H4 (cell line): ENCODE results near the gene PIP5K1A. TPM values are rescaled to one million over a fixed set of nuclear protein-coding genes. Genes with fewer than 3 reads are reported as not detected.
A peak's percentile ranks its signal among the peaks of the same experiment; 100 is the strongest.
"Not testable (repeated sequence)": the region's sequence is repeated elsewhere in the genome, so short reads cannot be mapped to it uniquely, and the experiment has no call there.

Source experiments
- DNase-seq: peaks from one replicate; pipeline ENCODE4 v3.0.0-alpha.2; 2015; ENCODE audit warnings: low spot score
- total RNA-seq: library from RNA; depleted of rRNA; stranded (reverse); fragments of >200 nt; shearing (Covaris generic); gene quantifications from 2 replicates; pipeline ENCODE4 v1.2.3, GENCODE V29; 2014; rRNA removed

Gene PIP5K1A, protein sequence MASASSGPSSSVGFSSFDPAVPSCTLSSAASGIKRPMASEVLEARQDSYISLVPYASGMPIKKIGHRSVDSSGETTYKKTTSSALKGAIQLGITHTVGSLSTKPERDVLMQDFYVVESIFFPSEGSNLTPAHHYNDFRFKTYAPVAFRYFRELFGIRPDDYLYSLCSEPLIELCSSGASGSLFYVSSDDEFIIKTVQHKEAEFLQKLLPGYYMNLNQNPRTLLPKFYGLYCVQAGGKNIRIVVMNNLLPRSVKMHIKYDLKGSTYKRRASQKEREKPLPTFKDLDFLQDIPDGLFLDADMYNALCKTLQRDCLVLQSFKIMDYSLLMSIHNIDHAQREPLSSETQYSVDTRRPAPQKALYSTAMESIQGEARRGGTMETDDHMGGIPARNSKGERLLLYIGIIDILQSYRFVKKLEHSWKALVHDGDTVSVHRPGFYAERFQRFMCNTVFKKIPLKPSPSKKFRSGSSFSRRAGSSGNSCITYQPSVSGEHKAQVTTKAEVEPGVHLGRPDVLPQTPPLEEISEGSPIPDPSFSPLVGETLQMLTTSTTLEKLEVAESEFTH
- 28.2 and 34.0 TPM in 2 replicates for total RNA-seq

DNA sequence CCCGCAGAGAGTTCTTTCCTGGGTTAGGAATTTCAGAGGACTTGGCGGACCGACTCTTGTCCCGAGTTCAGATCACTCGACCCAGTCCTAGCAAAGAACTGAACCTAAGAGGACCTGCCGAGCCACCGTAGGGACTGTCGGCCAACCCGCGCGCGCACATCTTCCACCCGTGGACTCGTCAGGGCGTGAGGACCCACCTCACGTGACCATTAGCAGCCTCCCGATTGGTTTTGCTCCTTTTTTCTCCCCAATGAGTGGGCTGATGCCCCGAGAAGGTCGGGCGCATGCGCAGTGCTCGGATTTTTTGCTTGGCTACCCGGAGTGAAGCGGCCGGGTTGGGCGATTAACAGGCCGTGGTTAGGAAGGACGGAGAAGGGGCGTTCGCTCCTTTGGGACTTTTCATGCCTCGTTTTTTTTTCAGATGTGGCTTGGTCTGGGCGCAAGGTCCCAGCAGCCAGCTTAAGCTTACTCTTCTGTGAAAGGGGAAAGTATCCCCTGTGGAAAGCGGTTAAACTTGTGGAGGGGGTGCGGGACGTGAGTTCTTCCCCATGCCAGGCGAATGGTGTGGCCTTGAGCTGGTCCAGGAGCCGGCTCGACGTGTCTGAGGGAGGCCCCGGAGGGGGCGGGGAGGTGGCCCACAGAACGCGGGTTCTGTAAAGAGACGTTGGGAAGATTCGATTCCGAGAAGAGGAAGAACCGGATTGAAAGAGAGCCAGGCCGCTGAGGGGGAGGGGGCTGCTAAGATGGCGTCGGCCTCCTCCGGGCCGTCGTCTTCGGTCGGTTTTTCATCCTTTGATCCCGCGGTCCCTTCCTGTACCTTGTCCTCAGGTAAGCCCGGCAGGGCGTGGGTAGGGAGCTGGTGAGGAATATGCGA is at the start of gene PIP5K1A:
PIP5K1A (plus strand) TSS at position 299 of the 874 bp plus-strand sequence; CDS start at position 744, 445 bp downstream.
- DNase-seq = peak; percentile 97

DNA sequence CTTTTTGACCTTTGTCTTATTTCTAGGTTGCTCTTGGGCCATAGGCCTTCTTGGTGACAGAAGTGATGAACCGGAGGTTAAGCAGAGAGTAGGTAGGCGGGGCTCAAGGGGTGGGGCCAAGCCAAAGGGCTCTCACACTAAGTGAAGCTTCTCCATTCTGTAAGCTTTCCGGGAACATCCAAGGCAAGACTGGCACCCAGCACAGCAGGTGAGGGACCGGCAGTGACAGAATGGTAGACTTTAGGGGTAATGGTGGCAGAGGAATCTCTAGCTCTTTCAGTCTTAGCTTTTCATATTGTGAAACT is 41.9 kb upstream of the PIP5K1A start, which contains the start of gene TNFAIP8L2:
TNFAIP8L2 (plus strand) TSS at position 135 of the 305 bp plus-strand sequence. CDS start 2,049 bp downstream, outside the sequence.
- DNase-seq = no peak

DNA sequence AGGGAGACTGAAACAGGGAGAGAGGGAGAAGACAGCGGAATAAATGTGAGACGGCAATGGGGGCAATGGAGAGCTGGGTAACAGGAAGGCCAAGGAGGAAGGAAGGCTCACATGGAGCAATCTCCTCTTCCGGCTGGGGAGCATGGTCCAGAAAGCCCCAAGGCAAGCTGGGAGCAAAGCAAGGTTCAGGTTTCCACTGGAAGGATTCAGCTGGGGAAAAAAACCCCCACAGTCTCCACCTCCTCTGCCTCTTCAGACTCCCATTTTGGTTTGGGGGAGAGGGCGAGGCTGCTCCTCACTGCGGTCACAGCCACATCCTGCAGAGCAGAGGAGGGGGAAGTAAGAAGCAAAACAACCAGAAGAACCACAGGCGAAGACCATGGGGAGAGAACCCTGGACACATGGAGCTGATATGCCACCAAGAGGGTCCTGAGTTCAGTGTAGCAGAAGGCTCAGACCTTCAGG is 41.3 kb upstream of the PIP5K1A start:
- no peak for DNase-seq

DNA sequence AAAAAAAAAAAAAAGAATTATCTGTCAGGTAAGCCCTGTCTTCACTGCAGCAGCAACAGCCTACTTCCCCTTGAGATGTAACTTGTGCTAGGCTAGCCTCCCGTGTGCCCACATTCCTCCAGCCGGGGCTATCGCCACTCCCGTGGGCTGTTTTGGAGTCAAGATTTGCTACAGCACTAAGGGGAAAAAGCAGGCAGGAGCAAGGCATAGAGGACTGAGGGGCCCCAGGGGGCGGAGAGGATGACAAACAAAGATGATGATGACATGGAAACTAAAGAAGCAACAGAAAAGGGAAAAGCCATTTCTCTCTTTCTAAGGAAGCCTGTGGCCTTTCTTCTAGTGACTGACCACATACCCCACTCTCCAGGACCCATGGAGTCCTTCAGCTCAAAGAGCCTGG is 40.0 kb upstream of the PIP5K1A start:
- no peak for DNase-seq

DNA sequence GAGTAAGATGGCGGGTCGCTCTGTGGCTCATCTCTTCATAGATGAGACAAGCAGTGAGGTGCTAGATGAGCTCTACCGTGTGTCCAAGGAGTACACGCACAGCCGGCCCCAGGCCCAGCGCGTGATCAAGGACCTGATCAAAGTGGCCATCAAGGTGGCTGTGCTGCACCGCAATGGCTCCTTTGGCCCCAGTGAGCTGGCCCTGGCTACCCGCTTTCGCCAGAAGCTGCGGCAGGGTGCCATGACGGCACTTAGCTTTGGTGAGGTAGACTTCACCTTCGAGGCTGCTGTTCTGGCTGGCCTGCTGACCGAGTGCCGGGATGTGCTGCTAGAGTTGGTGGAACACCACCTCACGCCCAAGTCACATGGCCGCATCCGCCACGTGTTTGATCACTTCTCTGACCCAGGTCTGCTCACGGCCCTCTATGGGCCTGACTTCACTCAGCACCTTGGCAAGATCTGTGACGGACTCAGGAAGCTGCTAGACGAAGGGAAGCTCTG is 39.6 kb upstream of the PIP5K1A start:
- DNase-seq = no peak

DNA sequence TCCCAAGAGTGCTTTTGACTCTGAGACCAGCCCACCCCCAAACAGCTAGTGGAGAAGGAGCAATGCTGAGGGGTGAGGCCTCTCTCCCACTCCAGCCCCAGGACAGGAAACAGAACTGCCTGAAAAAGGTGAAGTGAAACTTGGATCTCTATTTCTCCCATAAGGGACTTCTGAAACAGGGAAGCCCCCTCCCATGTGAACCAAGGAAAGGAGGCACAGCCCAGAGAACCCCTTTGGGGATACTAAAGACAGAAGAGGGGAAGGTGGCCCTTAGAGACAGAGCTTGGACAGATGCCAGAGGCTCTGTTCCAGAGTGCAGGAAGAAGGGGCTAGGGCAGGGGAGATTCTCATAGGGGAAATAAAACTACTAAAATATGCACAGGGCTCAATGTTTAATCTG is 39.0 kb upstream of the PIP5K1A start:
- DNase-seq = no peak

DNA sequence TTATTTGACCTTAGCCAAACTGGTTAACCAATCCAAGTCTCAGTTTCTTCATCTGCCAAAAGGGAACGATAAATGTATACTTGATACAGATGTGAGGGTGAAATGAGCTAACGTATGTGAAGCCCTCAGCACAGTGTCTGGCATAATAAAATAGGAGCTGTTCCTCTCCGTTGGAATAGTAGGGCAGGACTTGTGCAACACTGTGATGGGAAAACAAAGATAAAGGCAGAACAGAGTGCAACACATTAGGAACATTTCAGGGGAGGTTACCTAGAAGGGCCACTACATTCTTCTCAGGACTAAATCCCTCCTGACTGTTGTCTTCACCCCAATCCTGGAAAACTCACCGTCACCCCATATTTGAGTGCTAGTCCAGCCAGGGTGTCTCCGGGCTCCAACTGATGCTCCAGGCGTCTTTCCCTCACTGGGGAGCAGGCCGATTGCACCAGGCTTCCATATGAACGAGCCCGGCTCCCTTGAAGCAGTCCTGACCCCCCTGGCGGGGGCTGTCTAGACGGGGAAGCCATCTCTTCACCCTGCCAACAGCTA is 33.5 kb upstream of the PIP5K1A start:
- no peak for DNase-seq

DNA sequence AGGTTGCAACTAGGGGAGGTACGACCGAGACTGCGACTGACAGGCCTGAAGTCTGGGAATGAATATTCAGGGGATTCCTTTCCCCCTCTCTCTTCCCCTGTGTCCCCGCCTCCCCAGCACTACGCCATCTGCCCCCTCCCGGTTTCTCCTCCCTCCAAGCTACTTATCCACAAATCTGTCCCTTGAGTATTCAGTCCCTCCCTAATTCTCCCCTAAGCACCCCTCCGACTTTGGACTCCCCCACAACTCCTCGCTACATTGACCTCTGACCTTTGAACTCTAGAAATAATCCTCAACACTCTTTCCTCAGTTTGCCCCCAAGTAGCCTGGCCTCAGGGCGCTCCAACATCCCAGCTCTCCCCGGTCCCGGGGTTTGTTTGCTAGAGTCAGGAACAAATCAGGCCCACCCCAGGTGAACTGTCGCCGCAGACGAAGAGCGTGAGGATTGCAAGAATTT is 33.0 kb upstream of the PIP5K1A start:
- DNase-seq = no peak

DNA sequence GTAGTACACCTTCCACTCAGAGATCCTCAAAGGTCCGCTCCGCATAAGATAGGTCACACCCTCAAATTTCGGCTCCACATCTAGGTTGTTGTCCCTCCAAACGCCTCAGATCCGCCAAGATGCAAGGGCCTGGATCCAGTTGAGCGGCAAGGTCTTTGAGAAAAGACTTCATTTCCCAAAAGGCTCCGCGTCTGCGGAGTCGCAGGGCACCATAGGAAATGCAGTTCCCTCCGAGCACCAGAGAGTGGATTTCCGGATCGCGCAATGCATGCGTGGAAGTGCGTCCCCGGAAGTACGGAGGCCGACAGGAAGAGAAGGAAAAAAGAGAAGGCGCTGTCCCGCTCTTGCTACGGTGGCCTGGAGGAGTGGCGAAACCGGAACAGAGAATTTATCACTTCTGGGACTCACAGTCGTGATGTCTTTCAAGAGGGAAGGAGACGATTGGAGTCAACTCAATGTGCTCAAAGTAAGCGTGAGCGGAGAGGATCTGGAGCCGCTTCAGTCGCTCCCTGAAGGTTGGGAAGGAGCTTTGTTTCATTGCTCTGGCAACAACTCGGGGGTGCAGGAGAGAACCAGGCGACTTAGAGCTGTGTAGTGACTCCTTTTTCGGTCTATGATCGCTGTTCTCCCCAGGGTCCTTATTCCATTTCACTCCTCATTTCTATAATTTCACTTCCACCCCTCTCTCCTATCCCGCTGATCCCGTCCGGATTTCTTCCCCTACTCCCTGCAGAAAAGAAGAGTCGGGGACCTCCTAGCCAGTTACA is 32.4 kb upstream of the PIP5K1A start, which contains the start of the genes LYSMD1 and SCNM1:
LYSMD1 (minus strand) TSS at position 165 of the 767 bp plus-strand sequence. CDS start 644 bp downstream, outside the sequence.
SCNM1 (plus strand) TSS at position 407 of the 767 bp plus-strand sequence; CDS start at position 416, 9 bp downstream.
- peak; percentile 98 for DNase-seq

DNA sequence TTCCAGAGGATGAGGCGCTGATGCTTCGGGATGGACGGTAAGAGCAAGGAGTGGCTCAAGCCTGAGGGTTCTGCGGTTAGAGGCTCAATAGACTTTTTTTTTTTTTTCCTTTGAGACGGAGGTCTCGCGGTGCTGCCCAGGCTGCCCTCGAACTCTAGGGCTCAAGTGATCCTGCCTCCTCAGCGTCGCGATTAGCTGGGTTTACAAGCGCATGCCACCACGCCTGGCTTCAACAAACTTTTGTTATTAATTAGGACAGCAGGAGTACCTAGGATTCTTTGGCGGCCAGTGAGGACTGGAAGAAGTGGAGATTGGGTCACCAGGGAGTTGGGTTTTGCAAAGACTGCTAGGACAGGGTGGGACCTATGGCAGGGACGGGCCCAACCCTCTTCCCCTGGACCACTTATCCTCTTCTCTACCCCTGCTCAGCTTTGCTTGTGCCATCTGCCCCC is 31.8 kb upstream of the PIP5K1A start:
- no peak for DNase-seq

DNA sequence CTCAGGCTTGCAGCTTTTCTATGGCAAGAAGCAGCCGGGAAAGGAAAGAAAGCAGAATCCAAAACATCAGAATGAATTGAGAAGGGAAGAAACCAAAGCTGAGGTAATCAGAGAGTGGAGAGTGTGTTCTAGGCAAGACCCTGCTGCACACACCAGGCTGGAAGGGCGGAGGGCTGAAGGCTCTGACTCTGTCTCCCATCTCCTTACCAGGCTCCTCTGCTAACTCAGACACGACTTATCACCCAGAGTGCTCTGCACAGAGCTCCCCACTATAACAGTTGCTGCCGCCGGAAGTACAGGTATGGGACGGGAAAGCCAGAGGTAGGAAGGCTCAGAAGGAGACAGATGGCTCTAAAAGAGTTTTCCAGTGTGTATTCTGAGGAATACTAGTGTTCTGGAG is 31.2 kb upstream of the PIP5K1A start:
- DNase-seq = no peak

DNA sequence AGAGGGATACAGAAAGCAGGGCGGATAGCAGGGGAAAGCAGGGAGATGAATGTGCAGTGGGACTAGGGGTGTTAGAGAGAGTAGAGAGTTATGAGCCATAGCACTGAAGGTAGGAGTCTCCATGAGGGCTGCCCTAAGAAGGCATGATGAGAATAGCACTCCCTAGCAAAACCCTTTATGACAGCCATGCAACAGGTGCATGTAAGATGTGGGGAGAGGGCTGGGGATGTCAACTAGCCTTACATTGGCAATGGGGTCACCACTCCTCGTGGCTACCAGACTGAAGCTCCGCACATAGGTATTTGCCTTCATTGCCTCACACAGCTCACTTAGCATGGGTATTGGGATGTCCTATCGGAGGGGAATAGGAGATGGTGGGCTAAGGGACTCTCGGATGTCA is 27.2 kb upstream of the PIP5K1A start:
- DNase-seq = no peak

DNA sequence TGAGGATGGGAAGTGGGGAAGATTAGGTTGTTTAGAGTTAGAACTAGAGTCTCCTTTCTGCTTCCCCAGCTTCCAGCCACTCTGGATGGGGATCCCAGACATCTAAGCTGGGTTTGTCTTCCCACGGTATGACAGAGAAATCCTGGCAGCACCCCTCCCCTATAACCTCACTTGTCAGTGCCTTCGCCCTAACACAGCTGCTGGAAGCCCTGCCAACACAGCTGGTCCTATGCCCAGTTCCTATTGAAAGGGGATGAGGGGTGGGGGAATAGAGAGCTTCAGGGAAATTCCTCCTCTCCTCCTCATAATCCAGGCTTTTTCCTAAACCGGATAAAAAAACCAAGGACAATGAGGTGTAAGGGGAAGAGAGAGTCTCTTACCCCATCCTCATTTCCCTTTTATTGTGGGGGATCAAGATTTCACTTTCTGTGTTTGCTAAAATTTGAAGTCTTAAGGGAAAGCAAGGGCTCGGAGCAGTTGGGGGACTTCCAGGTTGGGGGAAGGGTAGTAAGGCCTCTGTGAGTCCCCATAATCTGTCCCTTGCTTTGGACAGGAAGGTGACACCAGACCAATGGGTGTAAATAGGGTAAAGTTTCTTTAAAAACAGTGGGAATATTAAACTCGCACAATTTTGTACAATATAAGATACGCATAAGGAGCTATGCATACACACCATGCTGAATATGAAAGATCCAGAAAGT is 23.2 kb upstream of the PIP5K1A start:
- DNase-seq = no peak

DNA sequence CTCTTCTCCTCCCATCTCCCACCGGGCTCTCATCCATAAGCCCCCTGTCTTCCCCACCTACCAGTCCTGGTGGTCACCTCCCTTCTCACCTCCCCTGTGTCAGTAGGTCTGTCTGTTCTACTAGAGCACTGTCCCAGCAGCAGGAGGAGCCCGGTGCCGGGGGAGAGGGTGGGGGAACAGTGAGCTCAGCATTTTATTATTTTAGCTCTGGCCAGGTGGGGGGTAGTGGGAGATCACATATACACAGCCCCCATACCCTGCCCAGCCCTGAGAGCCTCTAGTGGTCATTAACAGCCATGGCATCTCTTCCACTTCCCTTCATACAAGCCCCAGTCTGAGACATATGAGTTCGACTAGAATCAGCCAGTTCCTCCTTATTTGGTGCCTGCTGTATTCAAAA is 22.5 kb upstream of the PIP5K1A start, which contains the start of gene TMOD4:
TMOD4 (minus strand) TSS at position 119 of the 400 bp plus-strand sequence. CDS start 1,106 bp downstream, outside the sequence.
- no peak for DNase-seq

DNA sequence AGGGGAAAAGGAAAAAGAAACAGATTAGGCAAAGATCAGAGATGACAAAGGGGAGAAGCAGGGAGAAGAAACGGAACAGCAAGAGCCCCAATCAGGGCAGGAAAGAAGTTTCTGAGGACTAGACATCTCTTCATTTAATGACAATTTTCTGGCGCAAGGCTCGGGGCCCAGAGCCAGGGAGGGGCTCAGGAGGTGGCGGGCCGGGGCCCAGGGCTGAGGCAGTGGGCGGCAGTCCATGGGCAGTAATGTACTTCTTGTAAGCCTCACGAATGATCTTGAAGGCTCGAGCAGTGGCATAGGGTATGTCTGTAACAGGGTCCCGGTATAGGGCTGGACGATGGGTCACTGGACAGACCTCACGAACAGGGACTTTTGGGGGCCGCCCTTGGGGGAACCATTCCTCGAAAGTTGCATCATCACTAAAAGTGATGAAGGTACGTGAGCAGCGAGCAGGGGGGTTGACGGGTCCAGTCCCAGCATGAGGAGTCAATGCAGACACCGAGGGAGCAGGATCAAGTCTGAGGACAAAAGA is 21.8 kb upstream of the PIP5K1A start:
- DNase-seq = no peak

DNA sequence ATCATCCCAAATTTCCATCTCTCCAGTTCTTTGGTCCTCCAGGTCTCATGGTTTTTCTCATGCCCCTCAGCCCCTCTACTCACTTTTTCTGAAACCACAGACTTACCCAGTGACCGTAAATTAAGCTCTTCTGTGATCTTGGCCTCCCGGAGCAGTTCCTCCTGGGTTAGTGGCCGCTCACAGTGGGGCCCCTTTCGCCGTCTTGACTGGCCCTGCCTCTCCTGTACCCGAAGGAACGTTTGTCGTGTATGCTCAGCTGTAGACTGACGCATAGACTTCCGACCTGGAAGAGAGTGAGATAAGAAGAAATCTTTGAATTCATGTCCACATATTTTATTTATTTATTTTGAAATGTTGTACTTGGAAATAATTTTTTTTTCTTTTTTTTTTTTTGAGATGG is 14.1 kb upstream of the PIP5K1A start:
- DNase-seq = no peak

DNA sequence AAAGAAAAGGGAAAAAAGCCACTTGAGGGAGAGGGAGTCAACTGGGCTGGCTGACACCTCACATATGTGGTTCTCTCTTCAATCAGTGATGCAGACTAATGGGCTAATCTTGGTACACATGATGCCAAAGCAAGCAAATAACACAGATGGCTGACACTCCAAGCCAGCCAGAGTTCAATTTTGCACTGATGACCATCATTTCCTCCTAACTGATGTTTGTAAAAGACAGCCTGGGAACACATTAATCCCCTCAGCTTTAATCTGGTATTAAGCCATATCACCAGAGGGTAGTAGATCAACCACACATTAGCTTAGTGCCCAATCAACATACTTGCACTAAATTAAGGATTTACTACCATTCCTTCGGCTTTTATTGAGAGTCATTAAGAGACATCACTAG is 11.1 kb upstream of the PIP5K1A start:
- no peak for DNase-seq

DNA sequence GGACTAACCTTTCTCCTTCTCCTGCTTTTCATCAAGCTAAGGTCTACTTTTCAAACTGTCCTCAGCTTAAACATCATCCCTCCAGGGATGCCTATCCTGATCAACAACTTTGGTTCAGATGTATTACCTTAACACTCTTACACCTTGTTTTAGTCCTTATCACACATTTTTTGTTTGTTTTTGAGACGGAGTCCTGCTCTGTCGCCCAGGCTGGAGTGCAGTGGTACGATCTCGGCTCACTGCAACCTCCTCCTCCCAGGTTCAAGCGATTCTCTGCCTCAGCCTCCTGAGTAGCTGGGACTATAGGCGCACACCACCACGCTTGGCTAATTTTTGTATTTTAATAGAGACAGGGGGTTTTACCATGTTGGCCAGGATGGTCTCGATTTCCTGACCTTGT is 9.7 kb upstream of the PIP5K1A start:
- not testable (repeated sequence) for DNase-seq

DNA sequence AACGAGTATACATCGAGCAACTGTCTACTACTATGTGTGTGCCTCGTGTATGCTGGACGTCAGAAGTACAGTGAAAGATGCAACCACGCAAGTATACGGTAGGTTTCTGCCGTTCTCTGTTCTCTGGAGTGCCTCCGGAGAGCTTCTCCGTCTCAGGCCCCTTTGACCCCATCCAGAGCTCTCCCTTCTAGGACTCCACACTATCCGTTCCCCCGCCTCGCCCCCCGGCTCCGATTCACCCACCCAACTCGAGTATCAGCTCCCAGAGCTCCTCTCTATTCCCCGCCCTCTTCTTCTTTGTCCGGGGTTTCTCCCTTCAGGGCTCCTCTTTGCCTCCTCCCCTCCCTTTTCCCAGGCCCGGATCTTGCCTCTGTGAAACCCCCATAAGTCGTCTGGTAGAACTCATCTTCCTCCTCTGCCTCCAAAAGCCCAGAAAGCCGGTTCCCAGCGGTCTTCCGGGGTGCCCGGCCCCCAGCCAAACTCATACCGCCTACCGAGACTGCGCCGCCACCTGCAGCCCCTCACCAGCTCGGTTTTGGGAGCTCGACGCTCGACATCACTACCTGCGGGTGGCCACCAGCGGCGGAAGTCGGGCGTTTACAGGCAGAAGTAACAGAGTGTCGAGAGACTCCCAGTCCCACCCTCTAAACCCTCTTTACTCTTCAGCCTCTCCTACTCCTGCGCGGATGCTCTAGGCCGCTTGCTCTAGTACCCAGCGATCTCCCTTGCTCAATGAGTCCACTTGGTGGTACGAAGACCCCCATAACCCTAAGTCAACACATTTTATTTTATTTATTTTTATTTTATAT is 8.5 kb upstream of the PIP5K1A start, which contains the start of gene VPS72:
VPS72 (minus strand) TSS at position 561 of the 809 bp plus-strand sequence; CDS start at position 485, 76 bp downstream.
- DNase-seq = peak; percentile 88
